GM21360 (cell line): ENCODE data around the gene HSF5.
"Not testable (repeated sequence)": the region's sequence is repeated elsewhere in the genome, so short reads cannot be mapped to it uniquely, and the experiment has no call there.

Source experiments
- ATAC-seq: cut with Tn5 transposase; IDR thresholded peaks from one replicate; pipeline ENCODE4 v1.9.1; 2021; ENCODE audit warnings: mild to moderate bottlenecking, moderate library complexity; ENCODE audit not compliant: unreplicated experiment

HSF5 gene

GRCh38 chr17:58516644-58517377, 28.6 kb upstream of the HSF5 start:
- no peak for ATAC-seq

- ATAC-seq, result no peak
These were observed 27.1 kb upstream of the HSF5 start for GRCh38 chr17:58515286-58515685.

- no peak for ATAC-seq
These were observed 26.6 kb upstream of the HSF5 start for GRCh38 chr17:58514770-58515157.

- ATAC-seq, result no peak
These were observed 26.0 kb upstream of the HSF5 start, which contains the start of gene MTMR4 for GRCh38 chr17:58513965-58514769. Gene MTMR4, minus strand, starts transcription at chr17:58514638. Its CDS starts 231 bp downstream, at chr17:58514407.

- ATAC-seq, result no peak
These were observed 25.2 kb upstream of the HSF5 start for GRCh38 chr17:58513267-58513964.

- ATAC-seq, result no peak
These were observed 21.9 kb upstream of the HSF5 start for GRCh38 chr17:58510075-58510474.

- ATAC-seq, result no peak
These were observed 20.3 kb upstream of the HSF5 start for GRCh38 chr17:58508341-58509067.

GRCh38 chr17:58507123-58507634, 19.0 kb upstream of the HSF5 start:
- ATAC-seq, result no peak

- no peak for ATAC-seq
These were observed 18.3 kb upstream of the HSF5 start for GRCh38 chr17:58506354-58507080.

GRCh38 chr17:58504826-58505351, 16.7 kb upstream of the HSF5 start:
- peak; percentile 84 for ATAC-seq

GRCh38 chr17:58503866-58504265, 15.7 kb upstream of the HSF5 start:
- no peak for ATAC-seq

- ATAC-seq, result not testable (repeated sequence)
These were observed 14.9 kb upstream of the HSF5 start for GRCh38 chr17:58503134-58503533.

GRCh38 chr17:58501451-58501850, 13.2 kb upstream of the HSF5 start:
- no peak for ATAC-seq

- no peak for ATAC-seq
These were observed 10.1 kb upstream of the HSF5 start for GRCh38 chr17:58498177-58498828.

GRCh38 chr17:58493506-58493905, 5.3 kb upstream of the HSF5 start:
- no peak for ATAC-seq

- ATAC-seq, result no peak
These were observed 4.3 kb upstream of the HSF5 start for GRCh38 chr17:58492238-58493121.

- ATAC-seq, result no peak
These were observed 3.4 kb upstream of the HSF5 start for GRCh38 chr17:58491510-58492045.

GRCh38 chr17:58488428-58488890, 251 bp upstream of the HSF5 start:
- no peak for ATAC-seq
